ENCODE measurements around the gene LIPE. TPM values are rescaled to one million over a fixed set of nuclear protein-coding genes. Genes with fewer than 3 reads are reported as not detected.
A peak's percentile ranks its signal among the peaks of the same experiment; 100 is the strongest.

Gene LIPE
- total and polyA plus RNA-seq, 8 donors, result 4.0 to 11.0 (median 9.8) TPM

DNA sequence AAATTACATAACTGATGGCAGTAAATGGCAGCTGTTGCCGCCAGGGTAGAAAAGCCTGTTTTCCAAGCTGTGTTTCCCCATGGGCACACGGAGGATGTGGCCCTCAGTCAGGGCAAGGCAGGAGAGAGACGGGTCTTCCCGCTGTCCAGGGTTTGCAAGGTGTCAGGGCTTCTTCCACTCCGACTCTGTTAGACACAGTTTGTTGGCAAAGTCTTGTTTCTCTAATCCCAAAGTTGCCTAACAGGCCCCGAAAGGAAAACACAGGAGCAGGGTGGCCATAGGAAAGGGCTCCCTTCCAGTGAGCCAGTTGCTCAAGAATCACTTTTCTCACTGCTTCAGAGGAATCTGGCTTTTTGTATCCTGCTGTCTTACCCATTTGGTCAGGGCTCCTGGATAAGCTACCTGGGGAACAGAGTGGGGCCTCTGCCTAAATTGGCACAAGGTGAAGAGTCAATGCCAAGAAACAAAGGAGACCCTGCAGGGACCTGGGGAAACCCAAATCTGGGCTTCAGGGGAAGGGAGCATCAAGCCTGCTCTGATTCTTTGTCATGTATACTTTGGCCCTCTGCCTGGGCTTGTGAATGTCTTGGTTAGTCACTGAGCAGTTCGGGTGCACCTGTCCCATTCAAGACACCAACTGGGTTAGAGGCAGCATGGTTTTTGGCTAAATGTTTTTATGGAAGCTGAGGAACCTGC is 44.5 kb upstream of the LIPE start:
- TF ChIP-seq, protein P1, sequence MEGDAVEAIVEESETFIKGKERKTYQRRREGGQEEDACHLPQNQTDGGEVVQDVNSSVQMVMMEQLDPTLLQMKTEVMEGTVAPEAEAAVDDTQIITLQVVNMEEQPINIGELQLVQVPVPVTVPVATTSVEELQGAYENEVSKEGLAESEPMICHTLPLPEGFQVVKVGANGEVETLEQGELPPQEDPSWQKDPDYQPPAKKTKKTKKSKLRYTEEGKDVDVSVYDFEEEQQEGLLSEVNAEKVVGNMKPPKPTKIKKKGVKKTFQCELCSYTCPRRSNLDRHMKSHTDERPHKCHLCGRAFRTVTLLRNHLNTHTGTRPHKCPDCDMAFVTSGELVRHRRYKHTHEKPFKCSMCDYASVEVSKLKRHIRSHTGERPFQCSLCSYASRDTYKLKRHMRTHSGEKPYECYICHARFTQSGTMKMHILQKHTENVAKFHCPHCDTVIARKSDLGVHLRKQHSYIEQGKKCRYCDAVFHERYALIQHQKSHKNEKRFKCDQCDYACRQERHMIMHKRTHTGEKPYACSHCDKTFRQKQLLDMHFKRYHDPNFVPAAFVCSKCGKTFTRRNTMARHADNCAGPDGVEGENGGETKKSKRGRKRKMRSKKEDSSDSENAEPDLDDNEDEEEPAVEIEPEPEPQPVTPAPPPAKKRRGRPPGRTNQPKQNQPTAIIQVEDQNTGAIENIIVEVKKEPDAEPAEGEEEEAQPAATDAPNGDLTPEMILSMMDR (IDR thresholded peaks at IDR 0.05), result no peak
- Histone ChIP-seq H3K4me1 (peaks cover 0 to 21% of the 10 kb centered on the region in 2 donors), H3K27ac (no peak overlapping the region), H3K36me3 (no peaks in the 10 kb centered on the region), H3K4me3 (no peak overlapping the region), H3K27me3 (no peaks in the 10 kb centered on the region), H3K9me3 (no peaks in the 10 kb centered on the region)
- ATAC-seq (peak; percentile 49), DNase-seq (peak in 1 of 4 donors; percentile 21)
- intact Hi-C loops (cut with DNase I), result no loop called here

DNA sequence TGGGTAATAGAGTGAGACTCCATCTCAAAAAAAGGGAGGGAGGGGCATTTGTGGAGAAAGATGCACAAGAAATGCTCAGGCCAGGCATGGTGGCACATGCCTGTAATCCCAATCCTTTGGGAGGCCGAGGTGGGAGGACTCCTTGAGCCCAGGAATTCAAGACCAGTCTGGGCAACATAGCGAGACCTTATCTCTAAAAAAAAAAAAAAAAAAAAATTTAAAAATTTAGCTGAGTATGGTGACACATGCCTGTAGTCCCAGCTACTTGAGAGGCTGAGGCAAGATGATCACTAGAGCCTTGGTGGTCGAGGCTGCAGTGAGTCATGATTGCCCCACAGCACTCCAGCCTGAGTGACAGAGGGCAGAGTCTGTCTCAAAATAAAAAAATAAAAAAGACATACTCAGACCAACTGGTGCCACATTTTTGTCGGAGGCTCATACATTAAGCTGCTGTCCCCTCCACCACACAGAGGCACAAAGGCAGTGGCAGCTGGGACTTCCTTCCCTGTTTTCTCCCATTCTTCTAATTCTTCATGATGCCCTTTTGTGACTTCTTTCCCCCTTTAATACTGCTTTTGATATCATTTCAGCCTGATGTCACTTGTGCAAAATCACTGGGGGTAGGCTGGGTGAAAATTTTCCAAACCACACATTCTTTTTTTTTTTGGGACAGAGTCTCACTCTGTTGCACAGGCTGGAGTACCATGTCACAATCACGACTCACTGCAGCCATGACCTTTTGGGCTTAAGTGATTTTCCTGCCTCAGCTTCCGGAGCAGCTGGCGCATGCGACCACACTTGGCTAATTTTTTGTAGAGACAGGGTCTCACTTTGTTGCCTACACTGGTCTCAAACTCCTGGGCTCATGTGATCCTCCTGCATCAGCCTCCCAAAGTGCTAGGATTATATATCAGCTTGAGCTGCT is 42.4 kb upstream of the LIPE start:
- Histone ChIP-seq H3K27me3 (no peaks in the 10 kb centered on the region), H3K36me3 (no peaks in the 10 kb centered on the region), H3K27ac (no peak overlapping the region), H3K9me3 (no peaks in the 10 kb centered on the region), H3K4me1 (peaks cover 0 to 34% of the 10 kb centered on the region in 2 donors), H3K4me3 (no peak overlapping the region)
- TF ChIP-seq, protein P1 (IDR thresholded peaks at IDR 0.05), result no peak
- intact Hi-C loops (cut with DNase I), result no loop called here
- ATAC-seq, result no peak
- DNase-seq, result no peak

DNA sequence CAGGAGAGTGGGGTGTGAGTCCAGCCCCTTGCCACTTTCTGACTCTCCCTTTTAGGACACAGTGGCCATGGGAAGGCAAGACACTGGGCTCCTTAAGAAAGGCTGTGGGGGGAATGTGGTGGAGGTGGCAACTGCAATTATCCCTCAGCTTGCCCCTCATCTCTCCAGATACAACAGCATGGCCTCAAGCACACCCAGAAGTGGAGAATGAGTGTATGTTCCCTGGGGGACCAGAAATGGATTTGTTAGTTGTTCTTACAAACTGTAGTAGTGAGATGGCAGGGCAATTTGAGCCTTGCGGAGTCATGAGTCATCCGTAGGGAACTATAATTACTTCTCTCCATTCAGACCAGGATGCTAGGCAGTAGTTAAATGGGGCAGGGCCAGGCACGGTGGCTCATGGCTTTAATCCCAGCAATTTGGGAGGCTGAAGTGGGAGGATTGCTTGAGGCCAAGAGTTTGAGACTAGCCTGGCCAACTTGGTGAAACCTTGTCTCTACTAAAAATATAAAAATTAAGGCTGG is 41.1 kb upstream of the LIPE start:
- H3K36me3 ChIP-seq, result no peaks in the 10 kb centered on the region
- H3K4me3 ChIP-seq, result no peak overlapping the region
- no peaks in the 10 kb centered on the region for H3K27me3 ChIP-seq
- DNase-seq, result no peak
- intact Hi-C loops (cut with DNase I), result no loop called here
- H3K9me3 ChIP-seq, result no peaks in the 10 kb centered on the region
- peaks cover 0 to 34% of the 10 kb centered on the region in 2 donors for H3K4me1 ChIP-seq
- no peak for ATAC-seq
- TF ChIP-seq, protein P1 (IDR thresholded peaks at IDR 0.05), result no peak
- no peak overlapping the region for H3K27ac ChIP-seq

DNA sequence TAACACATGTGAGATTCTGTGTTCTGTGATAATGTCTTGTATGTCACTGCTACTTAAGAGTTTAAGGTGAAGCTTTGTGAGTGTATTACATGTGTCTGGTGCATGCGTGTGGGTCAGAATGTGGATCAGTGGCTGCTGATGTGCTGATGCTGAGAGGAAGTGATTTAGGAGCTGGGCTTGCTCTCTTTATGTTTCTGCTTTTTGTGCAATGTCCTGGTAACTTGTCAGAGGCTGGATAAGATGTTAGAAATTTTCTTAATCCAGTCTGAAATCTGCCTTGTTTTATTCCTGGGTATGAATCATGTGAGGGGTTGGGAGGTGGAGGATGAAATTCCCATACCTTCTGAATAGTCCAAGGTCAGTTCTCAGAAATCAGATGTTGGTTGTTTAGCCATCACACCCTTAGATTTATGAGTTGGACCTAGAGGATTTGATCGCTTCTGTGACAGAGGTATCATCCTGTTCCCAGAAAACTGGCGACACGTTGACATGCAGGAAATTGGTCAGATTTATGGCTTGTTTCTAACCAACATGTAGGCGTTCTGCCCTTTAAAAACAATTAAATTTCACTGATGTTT is 40.1 kb upstream of the LIPE start:
- no peaks in the 10 kb centered on the region for H3K27me3 ChIP-seq
- TF ChIP-seq, protein P1 (IDR thresholded peaks at IDR 0.05), result no peak
- ATAC-seq (no peak), DNase-seq (no peak)
- peaks cover 0 to 34% of the 10 kb centered on the region in 2 donors for H3K4me1 ChIP-seq
- intact Hi-C loops (cut with DNase I), result no loop called here
- no peaks in the 10 kb centered on the region for H3K36me3 ChIP-seq
- H3K27ac ChIP-seq, result peak overlapping the region in 1 of 2 donors; percentile 57
- no peaks in the 10 kb centered on the region for H3K9me3 ChIP-seq
- no peak overlapping the region for H3K4me3 ChIP-seq

Data from left lung (tissue), 10 donors.